ENCODE data around the gene NFASC. TPM values are rescaled to one million over a fixed set of nuclear protein-coding genes. Genes with fewer than 3 reads are reported as not detected.

Gene NFASC
- total and polyA plus RNA-seq, 2 experiments from 2014 or later = 3.9 to 11.7 TPM

DNA sequence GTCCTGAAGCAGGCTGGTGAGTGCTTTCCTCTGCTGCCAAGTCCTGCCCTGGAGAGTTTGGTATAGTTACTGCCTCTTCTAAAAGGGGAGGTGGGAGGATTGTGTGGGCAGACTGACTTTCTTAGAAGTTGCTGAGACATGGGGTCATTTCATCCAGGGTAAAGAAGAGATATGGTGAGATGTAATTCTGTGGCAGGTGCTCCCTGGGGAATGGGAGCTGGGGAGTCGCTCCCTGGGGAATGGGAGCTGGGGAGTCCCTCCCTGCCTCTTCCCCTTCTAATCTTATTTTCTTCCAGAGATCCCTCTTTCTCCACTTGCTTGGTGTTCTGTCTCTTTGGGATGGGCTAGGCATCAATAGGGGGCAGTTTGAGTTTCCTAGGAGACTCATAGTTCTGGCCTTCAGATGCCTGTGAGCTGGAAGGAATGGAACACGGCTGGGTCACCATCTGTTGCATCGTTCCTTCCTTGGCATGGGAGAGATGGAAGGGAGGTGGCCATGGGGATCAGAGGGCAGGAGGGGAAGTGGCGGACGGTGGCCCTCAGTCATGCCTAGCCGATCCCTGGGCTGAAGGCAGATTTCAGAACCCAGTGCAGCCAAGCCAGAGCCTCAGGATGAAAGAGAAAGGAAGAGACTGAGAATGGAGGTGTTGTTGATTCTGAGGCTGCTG lies 59.0 kb downstream of the NFASC start:
- Histone ChIP-seq H3K4me1 (ENCODE audit: insufficient read depth) (peaks cover 54% of the 10 kb centered on the region), H4K20me1 (replicated peaks; ENCODE audit: insufficient read depth) (no peaks in the 10 kb centered on the region), H3K9me2 (ENCODE audit: insufficient read depth) (0 out of 2 replicates have a peak, but pooled peaks cover 3% of the 10 kb centered on the region), H3K36me3 (ENCODE audit: insufficient read depth) (no peaks in the 10 kb centered on the region), H3K27me3 (ENCODE audit: insufficient read depth) (no peaks in the 10 kb centered on the region), H3K79me2 (replicated peaks; ENCODE audit: insufficient read depth) (no peaks in the 10 kb centered on the region), H3K4me2 (peak overlapping the region; percentile 51), H3F3A (replicated peaks; ENCODE audit: low read depth) (no peaks in the 10 kb centered on the region; the same call in 1 of the 2 replicates), H3K4me3 (no peak overlapping the region), H2AFZ (no peak overlapping the region), H3K27ac (ENCODE audit: low read depth) (no peak overlapping the region)
- Mint-ChIP-seq H3K36me3 (ENCODE audit: low read depth) (no peaks in the 10 kb centered on the region), H3K4me3 (no peak overlapping the region), H3K27ac (no peak overlapping the region), H3K4me1 (peaks cover 28% of the 10 kb centered on the region), H3K27me3 (ENCODE audit: insufficient read depth, low read depth, poor library complexity) (peaks cover 3% of the 10 kb centered on the region), H3K9me3 (no peaks in the 10 kb centered on the region)
- ATAC-seq (no peak), DNase-seq (ENCODE audit: low spot score) (no peak)
- TF ChIP-seq CREB1 (CRISPR knock-in tag; IDR thresholded peaks at IDR 0.05; ENCODE audit: low read depth) = no peak
- no peak for TF ChIP-seq ZNF331 (CRISPR knock-in tag; IDR thresholded peaks at IDR 0.05; ENCODE audit: low read depth)
- TF ChIP-seq NANOG (IDR thresholded peaks at IDR 0.05; ENCODE audit: borderline replicate concordance) = no peak
- TF ChIP-seq POLR2AphosphoS5 (IDR thresholded peaks at IDR 0.05; ENCODE audit: low read depth) = no peak
- TF ChIP-seq ETS1 (IDR thresholded peaks at IDR 0.05) = no peak
- no peak for TF ChIP-seq CTCF (conservative IDR thresholded peaks at IDR 0.05; ENCODE audit: low read depth in 2 of 2)
- TF ChIP-seq EZH2phosphoT487 (IDR thresholded peaks at IDR 0.05; ENCODE audit: unreplicated experiment) = no peak
- TF ChIP-seq JUNB (IDR thresholded peaks at IDR 0.05; ENCODE audit: unreplicated experiment) = no peak
- TF ChIP-seq, protein P1, sequence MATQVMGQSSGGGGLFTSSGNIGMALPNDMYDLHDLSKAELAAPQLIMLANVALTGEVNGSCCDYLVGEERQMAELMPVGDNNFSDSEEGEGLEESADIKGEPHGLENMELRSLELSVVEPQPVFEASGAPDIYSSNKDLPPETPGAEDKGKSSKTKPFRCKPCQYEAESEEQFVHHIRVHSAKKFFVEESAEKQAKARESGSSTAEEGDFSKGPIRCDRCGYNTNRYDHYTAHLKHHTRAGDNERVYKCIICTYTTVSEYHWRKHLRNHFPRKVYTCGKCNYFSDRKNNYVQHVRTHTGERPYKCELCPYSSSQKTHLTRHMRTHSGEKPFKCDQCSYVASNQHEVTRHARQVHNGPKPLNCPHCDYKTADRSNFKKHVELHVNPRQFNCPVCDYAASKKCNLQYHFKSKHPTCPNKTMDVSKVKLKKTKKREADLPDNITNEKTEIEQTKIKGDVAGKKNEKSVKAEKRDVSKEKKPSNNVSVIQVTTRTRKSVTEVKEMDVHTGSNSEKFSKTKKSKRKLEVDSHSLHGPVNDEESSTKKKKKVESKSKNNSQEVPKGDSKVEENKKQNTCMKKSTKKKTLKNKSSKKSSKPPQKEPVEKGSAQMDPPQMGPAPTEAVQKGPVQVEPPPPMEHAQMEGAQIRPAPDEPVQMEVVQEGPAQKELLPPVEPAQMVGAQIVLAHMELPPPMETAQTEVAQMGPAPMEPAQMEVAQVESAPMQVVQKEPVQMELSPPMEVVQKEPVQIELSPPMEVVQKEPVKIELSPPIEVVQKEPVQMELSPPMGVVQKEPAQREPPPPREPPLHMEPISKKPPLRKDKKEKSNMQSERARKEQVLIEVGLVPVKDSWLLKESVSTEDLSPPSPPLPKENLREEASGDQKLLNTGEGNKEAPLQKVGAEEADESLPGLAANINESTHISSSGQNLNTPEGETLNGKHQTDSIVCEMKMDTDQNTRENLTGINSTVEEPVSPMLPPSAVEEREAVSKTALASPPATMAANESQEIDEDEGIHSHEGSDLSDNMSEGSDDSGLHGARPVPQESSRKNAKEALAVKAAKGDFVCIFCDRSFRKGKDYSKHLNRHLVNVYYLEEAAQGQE (IDR thresholded peaks at IDR 0.05; ENCODE audit: unreplicated experiment) = no peak
- TF ChIP-seq EZH2 (IDR thresholded peaks at IDR 0.05; ENCODE audit: low read depth, unreplicated experiment) = no peak
- no peak for TF ChIP-seq ZNF462 (CRISPR knock-in tag; IDR thresholded peaks at IDR 0.05)
- TF ChIP-seq ZNF114 (CRISPR knock-in tag; IDR thresholded peaks at IDR 0.05) = no peak
- TF ChIP-seq STAT1 (IDR thresholded peaks at IDR 0.05; ENCODE audit: unreplicated experiment) = no peak
